Measurements from ENCODE around the gene CHRNA1. TPM values are rescaled to one million over a fixed set of nuclear protein-coding genes. Genes with fewer than 3 reads are reported as not detected.

The CHRNA1 gene
- total and polyA plus RNA-seq, 10 of the 15 experiments (the other 5 are each of a cell fraction or from before 2014, with no cell fraction given) = 0.05 to 0.14 TPM; not detected in 8

- TF ChIP-seq NFIC (IDR thresholded peaks at IDR 0.05; ENCODE audit: low read depth, low read length) (no peak), SREBF1 (IDR thresholded peaks at IDR 0.05; ENCODE audit: low read length) (no peak), NR2F1 (conservative IDR thresholded peaks at IDR 0.05) (no peak), PML (IDR thresholded peaks at IDR 0.05; ENCODE audit: low read length) (no peak)
Measured at GRCh38 chr2:174731546-174731945, 32.7 kb downstream of the CHRNA1 start (continued).

- ATAC-seq (no peak), DNase-seq (ENCODE audit: low read depth, low spot score) (no peak), FAIRE-seq (no peak)
- H3K36me3 ChIP-seq (ENCODE audit: control insufficient read depth in 2 of 2, insufficient read depth in 2 of 2, low read length in 1 of 2) = no peaks in the 10 kb centered on the region
- H3K27ac ChIP-seq (ENCODE audit: control insufficient read depth, insufficient read depth) = no peak overlapping the region
- H3K9me3 ChIP-seq (replicated peaks; ENCODE audit: control insufficient read depth, insufficient read depth, low read length) = no peaks in the 10 kb centered on the region
- WGBS (ENCODE audit: insufficient coverage, insufficient replicate concordance, low lambda C conversion rate, missing lambda C conversion rate) = 66% methylated on average over 12 of the region's 12 CpGs
- no peaks in the 10 kb centered on the region for H3K79me2 ChIP-seq (ENCODE audit: control insufficient read depth, insufficient read depth, low read length)
- POLR2A ChIA-PET = no interaction called here
- H4K20me1 ChIP-seq (ENCODE audit: control insufficient read depth, insufficient read depth) = no peaks in the 10 kb centered on the region
- H3K4me2 ChIP-seq (ENCODE audit: control insufficient read depth, insufficient read depth) = no peak overlapping the region
- H3K27me3 ChIP-seq (replicated peaks in 1 of 2; ENCODE audit: control insufficient read depth in 2 of 2, insufficient read depth in 2 of 2, low read length in 1 of 2) = peaks cover 9 to 12% of the 10 kb centered on the region in 2 experiments
- H3K4me1 ChIP-seq (ENCODE audit: control insufficient read depth, insufficient read depth, low read length) = no peaks in the 10 kb centered on the region
- no peak overlapping the region for H2AFZ ChIP-seq (ENCODE audit: control insufficient read depth, low read depth, low read length)
- CTCF ChIA-PET = interaction anchor here (0.7 kb wide), 1 partner anchor 18 kb away, joined by 3 read pairs; no protein-coding TSS in a partner anchor
- in situ Hi-C loops (cut with MboI) (no loop called here), intact Hi-C loops (cut with micrococcal nuclease; ENCODE audit: unreplicated experiment) (no loop called here)
- H3K9ac ChIP-seq (ENCODE audit: control insufficient read depth, insufficient read depth, low read length) = no peak overlapping the region
- BruUV-seq (replicated peaks) = no TSS peak
- SMC1A ChIA-PET (ENCODE audit: uncharacterized antibody, unreplicated experiment) = no interaction called here
- TF ChIP-seq JUND (IDR thresholded peaks at IDR 0.05; ENCODE audit: low read depth, low read length) (no peak), NBN (IDR thresholded peaks at IDR 0.05) (no peak), PAX8 (IDR thresholded peaks at IDR 0.05) (no peak), NR2C2 (IDR thresholded peaks at IDR 0.05; ENCODE audit: borderline replicate concordance, control insufficient read depth, insufficient read length, low read depth) (no peak), SMAD5 (IDR thresholded peaks at IDR 0.05; ENCODE audit: low read depth) (no peak), PML (IDR thresholded peaks at IDR 0.05; ENCODE audit: low read length) (no peak), TCF3 (IDR thresholded peaks at IDR 0.05; ENCODE audit: borderline replicate concordance, insufficient read depth, low read depth, low read length) (no peak), PAX5 (IDR thresholded peaks at IDR 0.05; ENCODE audit: borderline replicate concordance, low read depth, low read length) (no peak), YBX1 (IDR thresholded peaks at IDR 0.05) (no peak), IKZF1 (conservative IDR thresholded peaks at IDR 0.05) (no peak), RUNX3 (IDR thresholded peaks at IDR 0.05; ENCODE audit: low read length) (no peak), BCLAF1 (IDR thresholded peaks at IDR 0.05) (no peak), ZNF217 (IDR thresholded peaks at IDR 0.05) (no peak), NFIC (IDR thresholded peaks at IDR 0.05; ENCODE audit: low read depth, low read length) (no peak), MYC (IDR thresholded peaks at IDR 0.05; ENCODE audit: insufficient read depth, insufficient read length, insufficient replicate concordance, low read length, severe bottlenecking) (no peak), NFYB (IDR thresholded peaks at IDR 0.05; ENCODE audit: insufficient read depth, low read depth, low read length) (no peak), STAT1 (conservative IDR thresholded peaks at IDR 0.05) (no peak)
- RAD21 ChIA-PET (ENCODE audit: unreplicated experiment) = no interaction called here
- H3K4me3 ChIP-seq = no peak overlapping the region
Measured at GRCh38 chr2:174730698-174731018, 33.6 kb downstream of the CHRNA1 start.
